Mammary epithelial cell (primary cell): ENCODE data around the gene KLF2.
"Not testable (repeated sequence)": the region's sequence is repeated elsewhere in the genome, so short reads cannot be mapped to it uniquely, and the experiment has no call there.

Source experiments
- CTCF ChIP-seq, 2 donors: IDR thresholded peaks in 1 of 2; conservative IDR thresholded peaks in 1 of 2; 2 replicates each; pipeline ENCODE4 v1.5.1; 2011 to 2012; ENCODE audit warnings: inconsistent platforms in 2 of 2, low read length in 2 of 2, mild to moderate bottlenecking in 2 of 2, control low read depth in 1 of 2, low read depth in 1 of 2; ENCODE audit not compliant: insufficient read depth in 1 of 2; ENCODE audit errors: extremely low read depth in 1 of 2
- EZH2 ChIP-seq: IDR thresholded peaks from 2 replicates; pipeline ENCODE4 v1.6.1; 2012; ENCODE audit warnings: low read length, inconsistent platforms, borderline replicate concordance

GRCh38 chr19:16304511-16304910, 20.1 kb upstream of the KLF2 start:
- TF ChIP-seq CTCF (conservative IDR thresholded peaks at IDR 0.05 in 1 of 2, IDR thresholded peaks at IDR 0.05 in 1 of 2; ENCODE audit: extremely low read depth in 1 of 2, insufficient read depth in 1 of 2, low read depth in 1 of 2, low read length in 2 of 2); EZH2: not testable (repeated sequence)
